OCI-LY1 (cell line): ENCODE data around the gene SYAP1.

Experiments
- H2AFZ ChIP-seq: fragments of 200-600 bp; sonication (generic), shearing (Covaris generic); 2 replicates; pipeline ENCODE4 v1.6.0; 2014; ENCODE audit warnings: antibody characterized with exemption, mild to moderate bottlenecking, low read length
- H3F3A ChIP-seq: fragments of 200-600 bp; sonication (generic), shearing (Covaris generic); 2 replicates; pipeline ENCODE4 v1.6.0; 2014; ENCODE audit warnings: mild to moderate bottlenecking, antibody characterized with exemption, low read length, moderate library complexity; ENCODE audit not compliant: insufficient read depth
- H3K27ac ChIP-seq: fragments of 200-600 bp; sonication (generic); 2 replicates; pipeline ENCODE4 v1.5.1; 2014; ENCODE audit warnings: low read length, mixed run types, mild to moderate bottlenecking, low read depth; ENCODE audit not compliant: poor library complexity, severe bottlenecking
- H3K27me3 ChIP-seq: fragments of 200-600 bp; sonication (generic); 2 replicates; pipeline ENCODE4 v1.6.0; 2014; ENCODE audit warnings: antibody characterized with exemption, mild to moderate bottlenecking, low read length, moderate library complexity; ENCODE audit not compliant: insufficient read depth
- H3K36me3 ChIP-seq: fragments of 200-600 bp; sonication (generic); 2 replicates; pipeline ENCODE4 v1.6.1; 2014; ENCODE audit warnings: mild to moderate bottlenecking, antibody characterized with exemption, low read length, moderate library complexity, mixed read lengths; ENCODE audit not compliant: insufficient read depth
- H3K4me1 ChIP-seq: fragments of 200-600 bp; sonication (generic); 2 replicates; pipeline ENCODE4 v1.5.1; 2014; ENCODE audit warnings: mild to moderate bottlenecking, low read length, moderate library complexity; ENCODE audit not compliant: insufficient read depth, severe bottlenecking
- H3K4me2 ChIP-seq: fragments of 200-600 bp; sonication (generic), shearing (Covaris generic); 2 replicates; pipeline ENCODE4 v1.6.1; 2014; ENCODE audit warnings: low read length
- H3K4me3 ChIP-seq: fragments of 200-600 bp; sonication (generic); 2 replicates; pipeline ENCODE4 v1.5.1; 2014; ENCODE audit warnings: low read length, low read depth, mild to moderate bottlenecking, mixed read lengths; ENCODE audit not compliant: poor library complexity, severe bottlenecking
- H3K79me2 ChIP-seq: fragments of 200-600 bp; shearing (Covaris generic); 2 replicates; pipeline ENCODE4 v1.6.1; 2016; ENCODE audit warnings: mixed run types, low read length, mixed read lengths; ENCODE audit not compliant: insufficient read depth
- H3K9ac ChIP-seq: fragments of 200-600 bp; sonication (generic), shearing (Covaris generic); 2 replicates; pipeline ENCODE4 v1.6.1; 2014; ENCODE audit warnings: mild to moderate bottlenecking, low read length, mixed read lengths
- H3K9me2 ChIP-seq: fragments of 200-600 bp; sonication (generic), shearing (Covaris generic); 2 replicates; pipeline ENCODE4 v1.6.1; 2014; ENCODE audit warnings: low read depth, mild to moderate bottlenecking, low read length, mixed read lengths
- H3K9me3 ChIP-seq: fragments of 200-600 bp; shearing (Covaris generic); 2 replicates; pipeline ENCODE4 v1.6.1; 2014; ENCODE audit warnings: low read length, mixed read lengths
- H4K20me1 ChIP-seq: fragments of 200-600 bp; sonication (generic), shearing (Covaris generic); 2 replicates; pipeline ENCODE4 v1.6.0; 2016; ENCODE audit warnings: mild to moderate bottlenecking, low read length; ENCODE audit not compliant: insufficient read depth
- CTCF ChIP-seq: fragments of 200-600 bp; sonication (generic), shearing (Covaris generic); IDR thresholded peaks from 2 replicates; pipeline ENCODE4 v1.5.1; 2017; ENCODE audit warnings: mild to moderate bottlenecking, antibody characterized with exemption, low read length, moderate library complexity, mixed read lengths
- EZH2 ChIP-seq: fragments of 200-600 bp; sonication (generic), shearing (Covaris generic); IDR thresholded peaks from 2 replicates; pipeline ENCODE4 v1.8.0; 2017; ENCODE audit warnings: borderline replicate concordance, mixed run types, mild to moderate bottlenecking, antibody characterized with exemption, low read length, moderate library complexity, mixed read lengths

The SYAP1 gene

GRCh38 chrX:16772460-16772859, 53.0 kb downstream of the SYAP1 start:
- TF ChIP-seq EZH2, result no peak
- TF ChIP-seq CTCF, result no peak
- no peaks in the 10 kb centered on the region for H3K27me3 ChIP-seq
- H3K4me3 ChIP-seq, result no peak overlapping the region
- no peaks in the 10 kb centered on the region for H3K9me2 ChIP-seq
- H3K9me3 ChIP-seq, result no peaks in the 10 kb centered on the region
- no peak overlapping the region for H3K9ac ChIP-seq
- no peak overlapping the region for H3K27ac ChIP-seq
- H3F3A ChIP-seq, result no peaks in the 10 kb centered on the region
- H2AFZ ChIP-seq, result no peak overlapping the region
- no peaks in the 10 kb centered on the region for H4K20me1 ChIP-seq
- H3K79me2 ChIP-seq, result no peaks in the 10 kb centered on the region
- no peak overlapping the region for H3K4me2 ChIP-seq
- H3K36me3 ChIP-seq, result no peaks in the 10 kb centered on the region; the same call in 1 of the 2 replicates
- H3K4me1 ChIP-seq, result peaks cover 4% of the 10 kb centered on the region

- Histone ChIP-seq H3K27ac (no peak overlapping the region), H3K9me2 (no peaks in the 10 kb centered on the region), H3K9me3 (no peaks in the 10 kb centered on the region), H3K27me3 (no peaks in the 10 kb centered on the region), H3F3A (no peaks in the 10 kb centered on the region), H3K9ac (no peak overlapping the region), H3K4me1 (peaks cover 4% of the 10 kb centered on the region), H3K4me2 (no peak overlapping the region), H2AFZ (no peak overlapping the region), H3K36me3 (no peaks in the 10 kb centered on the region), H4K20me1 (no peaks in the 10 kb centered on the region), H3K79me2 (no peaks in the 10 kb centered on the region), H3K4me3 (no peak overlapping the region)
- TF ChIP-seq EZH2 (no peak), CTCF (no peak)
Measured at GRCh38 chrX:16774746-16775145, 55.3 kb downstream of the SYAP1 start.

- Histone ChIP-seq H4K20me1 (no peaks in the 10 kb centered on the region), H3K4me1 (no peaks in the 10 kb centered on the region), H3K27me3 (no peaks in the 10 kb centered on the region), H3F3A (no peaks in the 10 kb centered on the region), H3K4me3 (no peak overlapping the region), H3K4me2 (no peak overlapping the region), H3K36me3 (no peaks in the 10 kb centered on the region), H3K79me2 (no peaks in the 10 kb centered on the region), H3K27ac (no peak overlapping the region), H2AFZ (no peak overlapping the region), H3K9ac (no peak overlapping the region), H3K9me3 (no peaks in the 10 kb centered on the region), H3K9me2 (no peaks in the 10 kb centered on the region)
- TF ChIP-seq EZH2 (no peak), CTCF (no peak)
Measured at GRCh38 chrX:16778545-16778944, 59.1 kb downstream of the SYAP1 start.
